K562 (cell line): ENCODE results near the gene ROM1.

Source experiments
- CTCF ChIP-seq, 3 experiments: IDR thresholded peaks in 2 of 3; conservative IDR thresholded peaks in 1 of 3; 2 replicates each; pipeline ENCODE4 v1.5.1; 2011 to 2012; ENCODE audit warnings: low read length in 3 of 3, mild to moderate bottlenecking in 3 of 3, control low read depth in 2 of 3, improper control_type of control experiment in 1 of 3, inconsistent platforms in 1 of 3, low read depth in 1 of 3, mixed read lengths in 1 of 3, moderate library complexity in 1 of 3; ENCODE audit not compliant: insufficient read depth in 2 of 3
- EP300 ChIP-seq: IDR thresholded peaks from 2 replicates; pipeline ENCODE4 v1.6.1; 2012; ENCODE audit warnings: low read length, improper control_type of control experiment
- L3MBTL2 ChIP-seq: fragments of 450-650 bp; IDR thresholded peaks from 2 replicates; pipeline ENCODE4 v1.6.1; 2016; ENCODE audit warnings: mild to moderate bottlenecking, moderate library complexity
- NCOA6 ChIP-seq: fragments of 450-650 bp; IDR thresholded peaks from 2 replicates; pipeline ENCODE4 v1.6.1; 2017; ENCODE audit warnings: mild to moderate bottlenecking
- SIX5 ChIP-seq, 2 experiments: IDR thresholded peaks; 2 replicates each; pipeline ENCODE4 v1.6.1; 2011; ENCODE audit warnings: low read length in 2 of 2, borderline replicate concordance in 1 of 2, low read depth in 1 of 2, mild to moderate bottlenecking in 1 of 2, moderate library complexity in 1 of 2; ENCODE audit not compliant: insufficient read depth in 1 of 2
- TCFL5 ChIP-seq: fragments of 250-450 bp; sonication (Bioruptor Pico); conservative IDR thresholded peaks from 2 replicates; pipeline ENCODE4 v1.6.1; 2021; ENCODE audit warnings: mild to moderate bottlenecking, moderate library complexity, matching md5 sums
- ZNF24 ChIP-seq: fragments of 450-650 bp; IDR thresholded peaks from 2 replicates; pipeline ENCODE4 v1.6.1; 2016
- ZNF785 ChIP-seq: fragments of 250-450 bp; sonication (Bioruptor Pico); IDR thresholded peaks from 2 replicates; pipeline ENCODE4 v1.4.0; 2020; ENCODE audit warnings: mild to moderate bottlenecking
- TF ChIP-seq, protein P1 (sequence below), 2 experiments: fragments of 450-650 bp in 1 of 2; sonication (generic) in 1 of 2; formaldehyde crosslinking; conservative IDR thresholded peaks; 2 replicates each; pipeline versions ENCODE4 v1.4.0 to v1.8.1; 2020 to 2022; ENCODE audit warnings: mild to moderate bottlenecking in 1 of 2, missing genetic modification reagents in 1 of 2
- TF ChIP-seq, protein P2 (sequence below): sonication (generic); formaldehyde crosslinking; IDR thresholded peaks from 2 replicates; pipeline ENCODE4 v1.8.1; 2022; ENCODE audit warnings: missing genetic modification reagents

DNA sequence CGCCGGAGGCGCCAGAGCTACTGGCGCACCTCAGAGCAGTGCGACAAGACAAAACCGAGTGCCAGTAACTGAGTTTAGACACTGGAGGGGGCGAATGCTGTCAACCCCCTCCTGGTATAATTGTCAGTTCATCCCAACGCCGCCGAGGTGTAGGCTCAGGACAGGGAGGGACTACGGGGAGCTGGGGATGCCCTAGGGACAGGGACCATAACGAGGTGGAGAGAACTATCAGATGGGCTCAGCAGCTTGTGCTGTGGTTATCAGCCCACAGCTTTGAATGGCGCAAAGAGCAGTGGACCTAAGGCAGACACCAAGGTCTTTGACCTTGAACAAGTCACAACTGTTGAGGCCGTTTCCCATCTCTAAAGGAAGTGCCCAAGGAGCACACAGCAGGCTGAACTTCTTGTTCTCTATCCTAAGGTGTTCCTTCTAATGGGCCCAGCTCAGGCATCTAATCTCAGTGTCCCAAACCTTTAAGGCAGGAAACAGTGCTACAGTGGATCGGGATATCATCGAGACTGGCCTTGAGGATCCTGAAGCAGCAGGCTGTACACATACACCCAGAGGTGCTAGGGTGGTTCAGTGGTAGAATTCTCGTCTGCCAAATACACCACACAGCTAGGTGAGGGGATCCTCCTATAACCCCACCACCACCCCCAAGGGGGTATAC lies 20.8 kb upstream of the ROM1 start:
- TF ChIP-seq EP300 (no peak), TCFL5 (CRISPR knock-in tag) (no peak), NCOA6 (no peak), CTCF (IDR thresholded peaks at IDR 0.05 in 2 of 3, conservative IDR thresholded peaks at IDR 0.05 in 1 of 3; ENCODE audit: insufficient read depth in 2 of 3, low read depth in 1 of 3, low read length in 3 of 3) (no peak), SIX5 (IDR thresholded peaks at IDR 0.05; ENCODE audit: borderline replicate concordance in 1 of 2, insufficient read depth in 1 of 2, low read depth in 1 of 2, low read length in 2 of 2) (no peak), ZNF24 (no peak), L3MBTL2 (no peak), ZNF785 (CRISPR knock-in tag) (no peak)
- TF ChIP-seq, protein P1, sequence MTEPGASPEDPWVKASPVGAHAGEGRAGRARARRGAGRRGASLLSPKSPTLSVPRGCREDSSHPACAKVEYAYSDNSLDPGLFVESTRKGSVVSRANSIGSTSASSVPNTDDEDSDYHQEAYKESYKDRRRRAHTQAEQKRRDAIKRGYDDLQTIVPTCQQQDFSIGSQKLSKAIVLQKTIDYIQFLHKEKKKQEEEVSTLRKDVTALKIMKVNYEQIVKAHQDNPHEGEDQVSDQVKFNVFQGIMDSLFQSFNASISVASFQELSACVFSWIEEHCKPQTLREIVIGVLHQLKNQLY (CRISPR knock-in tag; conservative IDR thresholded peaks at IDR 0.05) = no peak
- TF ChIP-seq, protein P2, sequence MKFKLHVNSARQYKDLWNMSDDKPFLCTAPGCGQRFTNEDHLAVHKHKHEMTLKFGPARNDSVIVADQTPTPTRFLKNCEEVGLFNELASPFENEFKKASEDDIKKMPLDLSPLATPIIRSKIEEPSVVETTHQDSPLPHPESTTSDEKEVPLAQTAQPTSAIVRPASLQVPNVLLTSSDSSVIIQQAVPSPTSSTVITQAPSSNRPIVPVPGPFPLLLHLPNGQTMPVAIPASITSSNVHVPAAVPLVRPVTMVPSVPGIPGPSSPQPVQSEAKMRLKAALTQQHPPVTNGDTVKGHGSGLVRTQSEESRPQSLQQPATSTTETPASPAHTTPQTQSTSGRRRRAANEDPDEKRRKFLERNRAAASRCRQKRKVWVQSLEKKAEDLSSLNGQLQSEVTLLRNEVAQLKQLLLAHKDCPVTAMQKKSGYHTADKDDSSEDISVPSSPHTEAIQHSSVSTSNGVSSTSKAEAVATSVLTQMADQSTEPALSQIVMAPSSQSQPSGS (CRISPR knock-in tag) = no peak
